ENCODE data around the gene SPG11. TPM values are rescaled to one million over a fixed set of nuclear protein-coding genes. Genes with fewer than 3 reads are reported as not detected.

SPG11 gene
- total and polyA plus RNA-seq, 9 of the 15 experiments (the other 6 are each of a cell fraction or from before 2014, with no cell fraction given): 23.3 to 71.2 (median 45.6) TPM

GRCh38 chr15:44706401-44706800, 42.9 kb upstream of the SPG11 start:
- BruUV-seq (replicated peaks): no TSS peak
- H3K4me1 ChIP-seq (replicated peaks in 1 of 2; ENCODE audit: control insufficient read depth in 2 of 2, insufficient read depth in 2 of 2, low read length in 2 of 2): peaks cover under 1 to 5% of the 10 kb centered on the region in 2 experiments; a peak in 3 of 5 replicates
- no peak for FAIRE-seq
- no peaks in the 10 kb centered on the region for H3K27me3 ChIP-seq (ENCODE audit: control insufficient read depth in 2 of 2, insufficient read depth in 2 of 2, low read length in 2 of 2)
- H3K4me2 ChIP-seq (ENCODE audit: insufficient read depth, low read length): no peak overlapping the region
- POLR2A ChIA-PET: interaction anchor here (1.0 kb wide), 2 partner anchors 14 to 22 kb away, joined by 4 read pairs; no protein-coding TSS in a partner anchor
- WGBS (ENCODE audit: insufficient coverage, low coverage, missing lambda C conversion rate): 96% methylated on average over 2 of the region's 2 CpGs
- ATAC-seq: no peak
- H3K36me3 ChIP-seq (ENCODE audit: control insufficient read depth, insufficient read depth, low read length): no peaks in the 10 kb centered on the region
- no peaks in the 10 kb centered on the region for H4K20me1 ChIP-seq (replicated peaks; ENCODE audit: control insufficient read depth, insufficient read depth, low read length)
- intact Hi-C loops (cut with micrococcal nuclease): no loop called here
- H3K4me3 ChIP-seq: no peak overlapping the region
- no peak for DNase-seq (ENCODE audit: extremely low read depth in 1 of 4, low spot score in 3 of 4)
- no peak overlapping the region for H3K27ac ChIP-seq (ENCODE audit: extremely low read depth, low read depth, low read length)
- H3K9me1 ChIP-seq (ENCODE audit: control insufficient read depth, insufficient read depth, low read length): no peaks in the 10 kb centered on the region
- TF ChIP-seq LEF1 (IDR thresholded peaks at IDR 0.05): no peak
- TF ChIP-seq HNRNPK (IDR thresholded peaks at IDR 0.05; ENCODE audit: low read depth, low read length, poor library complexity, severe bottlenecking): no peak
- no peak for TF ChIP-seq CHD4 (IDR thresholded peaks at IDR 0.05; ENCODE audit: insufficient read depth, insufficient replicate concordance, low read depth, low read length, poor library complexity, severe bottlenecking)
- TF ChIP-seq SMAD2 (IDR thresholded peaks at IDR 0.05; ENCODE audit: low read depth, low read length): no peak
- no peak for TF ChIP-seq ZNF431 (CRISPR knock-in tag; IDR thresholded peaks at IDR 0.05)
- TF ChIP-seq THAP12 (CRISPR knock-in tag; IDR thresholded peaks at IDR 0.05): no peak
- no peak for TF ChIP-seq RBM34 (IDR thresholded peaks at IDR 0.05; ENCODE audit: borderline replicate concordance, insufficient read depth, low read length)
- no peak for TF ChIP-seq CBX2 (IDR thresholded peaks at IDR 0.05; ENCODE audit: insufficient read depth, low read length, poor library complexity, severe bottlenecking)
- no peak for TF ChIP-seq RCOR1 (IDR thresholded peaks at IDR 0.05; ENCODE audit: borderline replicate concordance in 1 of 2, low read depth in 2 of 2, low read length in 2 of 2)
- TF ChIP-seq ZNF133 (CRISPR knock-in tag; IDR thresholded peaks at IDR 0.05): no peak
- no peak for TF ChIP-seq STAT5A (IDR thresholded peaks at IDR 0.05; ENCODE audit: borderline replicate concordance, low read length)
- TF ChIP-seq TSC22D4 (tag; IDR thresholded peaks at IDR 0.05): no peak
- TF ChIP-seq NFRKB (IDR thresholded peaks at IDR 0.05; ENCODE audit: low read depth): no peak
- no peak for TF ChIP-seq MCM2 (IDR thresholded peaks at IDR 0.05; ENCODE audit: low read depth)
- TF ChIP-seq CREB3L1 (IDR thresholded peaks at IDR 0.05; ENCODE audit: borderline replicate concordance, low read depth): no peak
- no peak for TF ChIP-seq ZNF785 (CRISPR knock-in tag; IDR thresholded peaks at IDR 0.05)
- TF ChIP-seq THAP7 (CRISPR knock-in tag; IDR thresholded peaks at IDR 0.05): no peak
- no peaks in the 10 kb centered on the region for H3K9me3 ChIP-seq (replicated peaks; ENCODE audit: control insufficient read depth, insufficient read depth, low read depth, low read length)
- H3K9ac ChIP-seq (ENCODE audit: insufficient read depth in 1 of 2, low read depth in 2 of 2, low read length in 2 of 2): no peak overlapping the region; a peak in 1 of 4 replicates
- H2AFZ ChIP-seq (ENCODE audit: low read depth, low read length): no peak overlapping the region
- H3K79me2 ChIP-seq (ENCODE audit: control insufficient read depth, insufficient read depth, low read length): peaks cover 9% of the 10 kb centered on the region
- in situ Hi-C loops (cut with MboI): no loop called here
- CTCF ChIA-PET (ENCODE audit: low intra/inter-chr PET ratio): interaction anchor here (0.6 kb wide), 1 partner anchor 472 kb away, joined by 3 read pairs; no protein-coding TSS in a partner anchor

Measured in K562 (cell line).